Measurements from ENCODE around the gene ACOXL.
"Not testable (repeated sequence)": the region's sequence is repeated elsewhere in the genome, so short reads cannot be mapped to it uniquely, and the experiment has no call there.

The ACOXL gene

GRCh38 chr2:110732422-110733413 is at the start of gene ACOXL:
ACOXL (plus strand) TSS chr2:110732573; CDS start chr2:110768390, 35,817 bp downstream.
- peak; percentile 45 for DNase-seq

GRCh38 chr2:110682872-110683271 is 49.5 kb upstream of the ACOXL start:
- no peak for DNase-seq

GRCh38 chr2:110687775-110688484 is 44.4 kb upstream of the ACOXL start:
- not testable (repeated sequence) for DNase-seq

- no peak for DNase-seq
Observed at GRCh38 chr2:110688594-110689091, 43.7 kb upstream of the ACOXL start.

GRCh38 chr2:110690083-110690965 is 42.0 kb upstream of the ACOXL start:
- DNase-seq, result no peak

GRCh38 chr2:110691612-110692258 is 40.6 kb upstream of the ACOXL start:
- DNase-seq, result no peak

- not testable (repeated sequence) for DNase-seq
Observed at GRCh38 chr2:110695146-110695898, 37.1 kb upstream of the ACOXL start.

- not testable (repeated sequence) for DNase-seq
Observed at GRCh38 chr2:110698253-110698652, 34.1 kb upstream of the ACOXL start.

GRCh38 chr2:110702514-110703380 is 29.6 kb upstream of the ACOXL start:
- no peak for DNase-seq

- DNase-seq, result no peak
Observed at GRCh38 chr2:110707386-110707965, 24.9 kb upstream of the ACOXL start.

- no peak for DNase-seq
Observed at GRCh38 chr2:110708455-110708854, 23.9 kb upstream of the ACOXL start.

GRCh38 chr2:110712737-110713136 is 19.6 kb upstream of the ACOXL start:
- DNase-seq, result no peak

GRCh38 chr2:110713513-110714362 is 18.6 kb upstream of the ACOXL start:
- DNase-seq, result no peak

GRCh38 chr2:110714452-110715224 is 17.7 kb upstream of the ACOXL start:
- DNase-seq, result no peak

- no peak for DNase-seq
Observed at GRCh38 chr2:110716959-110717645, 15.3 kb upstream of the ACOXL start.

GRCh38 chr2:110717734-110718133 is 14.6 kb upstream of the ACOXL start:
- DNase-seq, result no peak

GRCh38 chr2:110718382-110718781 is 14.0 kb upstream of the ACOXL start:
- no peak for DNase-seq
